ENCODE data around the gene CNGA3.

DNA sequence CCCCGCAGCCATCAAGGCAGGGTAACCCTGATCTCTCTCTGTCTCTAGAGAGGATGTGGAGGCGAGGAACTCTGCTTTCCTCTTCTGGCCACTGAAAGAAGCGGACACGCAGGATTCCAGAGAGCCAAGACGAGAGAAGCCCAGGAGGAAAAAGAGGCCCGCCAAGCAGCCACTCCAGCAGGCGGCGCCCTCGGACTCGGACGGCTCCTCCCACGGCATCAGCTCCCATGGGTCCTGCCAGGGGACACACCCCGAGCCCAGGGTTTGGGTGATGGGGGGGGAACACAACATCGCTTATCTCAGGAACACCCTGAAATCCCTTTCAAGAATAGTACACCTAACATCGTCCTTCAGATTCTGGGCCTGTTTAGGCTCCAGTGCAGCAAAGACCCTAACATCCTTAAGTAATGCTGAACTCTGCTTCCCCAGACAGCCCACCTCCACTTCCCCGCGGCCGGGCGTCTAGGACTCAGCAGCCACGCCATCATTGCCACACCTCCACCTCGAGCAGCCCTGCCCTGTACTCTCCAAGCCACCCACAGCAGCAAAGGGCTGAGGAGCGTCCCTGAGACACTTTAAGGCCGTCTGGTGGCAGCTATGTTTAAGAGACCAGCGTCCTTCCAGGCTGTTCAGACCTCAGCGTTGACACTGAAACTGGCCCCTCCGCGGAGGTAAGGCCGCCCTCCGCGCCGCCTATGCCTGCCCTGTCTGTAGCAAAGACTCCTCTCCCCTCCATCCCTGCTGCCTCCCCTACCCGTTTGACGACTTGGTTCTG, 34.3 kb upstream of the CNGA3 start:
- no peak for TF ChIP-seq EZH2 (IDR thresholded peaks at IDR 0.05; ENCODE audit: borderline replicate concordance, low read length)
- TF ChIP-seq, protein P1, sequence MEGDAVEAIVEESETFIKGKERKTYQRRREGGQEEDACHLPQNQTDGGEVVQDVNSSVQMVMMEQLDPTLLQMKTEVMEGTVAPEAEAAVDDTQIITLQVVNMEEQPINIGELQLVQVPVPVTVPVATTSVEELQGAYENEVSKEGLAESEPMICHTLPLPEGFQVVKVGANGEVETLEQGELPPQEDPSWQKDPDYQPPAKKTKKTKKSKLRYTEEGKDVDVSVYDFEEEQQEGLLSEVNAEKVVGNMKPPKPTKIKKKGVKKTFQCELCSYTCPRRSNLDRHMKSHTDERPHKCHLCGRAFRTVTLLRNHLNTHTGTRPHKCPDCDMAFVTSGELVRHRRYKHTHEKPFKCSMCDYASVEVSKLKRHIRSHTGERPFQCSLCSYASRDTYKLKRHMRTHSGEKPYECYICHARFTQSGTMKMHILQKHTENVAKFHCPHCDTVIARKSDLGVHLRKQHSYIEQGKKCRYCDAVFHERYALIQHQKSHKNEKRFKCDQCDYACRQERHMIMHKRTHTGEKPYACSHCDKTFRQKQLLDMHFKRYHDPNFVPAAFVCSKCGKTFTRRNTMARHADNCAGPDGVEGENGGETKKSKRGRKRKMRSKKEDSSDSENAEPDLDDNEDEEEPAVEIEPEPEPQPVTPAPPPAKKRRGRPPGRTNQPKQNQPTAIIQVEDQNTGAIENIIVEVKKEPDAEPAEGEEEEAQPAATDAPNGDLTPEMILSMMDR (IDR thresholded peaks at IDR 0.05; ENCODE audit: low read length): peak; percentile 26; the same call in 1 of the 2 replicates

All from OCI-LY1 (cell line).